ENCODE measurements around the gene SLC34A3. TPM values are rescaled to one million over a fixed set of nuclear protein-coding genes. Genes with fewer than 3 reads are reported as not detected.

SLC34A3 gene
- total and polyA plus RNA-seq, 2 of the 8 experiments (the other 6 are each of a cell fraction or from before 2014, with no cell fraction given): 0.08 TPM; not detected in 1

DNA sequence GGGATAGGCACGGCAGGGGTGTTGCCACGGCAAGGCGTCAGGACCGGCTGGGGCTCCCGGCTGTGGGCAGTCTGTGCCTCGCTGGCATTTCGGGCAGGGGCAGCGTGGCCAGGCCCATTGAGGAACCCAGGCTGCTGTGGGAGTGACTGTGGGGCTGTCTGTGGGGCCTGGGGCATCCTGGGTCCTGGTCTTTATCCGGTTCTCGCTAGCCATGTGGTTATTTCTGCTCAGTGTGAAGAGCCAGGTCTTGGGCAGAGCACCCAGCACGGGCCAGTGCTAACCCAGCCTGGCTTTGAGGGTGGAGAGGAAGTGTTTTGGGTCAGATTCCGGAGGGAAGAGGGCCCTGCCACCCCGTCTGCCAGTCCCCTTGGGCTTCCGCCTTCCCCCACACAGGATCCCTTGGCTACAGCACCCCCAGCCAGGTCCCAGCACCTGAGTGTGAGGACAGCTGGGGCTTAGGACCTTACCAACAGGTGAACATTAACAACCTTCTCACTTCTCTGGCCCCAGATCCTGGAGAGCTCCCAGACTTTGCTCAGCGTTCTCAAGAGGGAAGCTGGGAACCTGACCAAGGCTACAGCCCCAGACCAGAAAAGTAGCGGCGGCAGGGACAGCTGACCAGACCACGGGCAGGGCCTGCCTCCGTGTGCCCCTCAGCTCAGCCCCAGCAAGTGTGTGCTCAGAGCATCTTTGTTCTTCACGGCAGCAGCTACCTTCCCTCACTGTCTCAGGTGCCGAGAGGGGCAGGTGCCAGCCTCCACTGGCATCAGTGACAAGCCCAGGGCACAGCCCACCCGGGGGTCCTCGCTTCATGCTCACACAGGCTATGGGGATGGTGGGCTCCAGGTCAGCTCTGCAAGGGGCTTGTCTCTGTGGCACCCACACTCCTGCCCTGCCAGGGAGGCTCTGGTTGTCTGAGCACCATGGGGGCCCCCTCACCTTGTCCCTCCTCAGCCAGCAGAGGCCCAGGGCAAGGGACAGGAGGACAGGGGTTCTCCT, 41.1 kb upstream of the SLC34A3 start (continued):
- TF ChIP-seq, protein P1, sequence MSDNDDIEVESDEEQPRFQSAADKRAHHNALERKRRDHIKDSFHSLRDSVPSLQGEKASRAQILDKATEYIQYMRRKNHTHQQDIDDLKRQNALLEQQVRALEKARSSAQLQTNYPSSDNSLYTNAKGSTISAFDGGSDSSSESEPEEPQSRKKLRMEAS (IDR thresholded peaks at IDR 0.05): no peak

Data from H1 (cell line).